Upper lobe of left lung (tissue), 6 donors: ENCODE data around the gene WNT2B. TPM values are rescaled to one million over a fixed set of nuclear protein-coding genes. Genes with fewer than 3 reads are reported as not detected.

Experiments used
- ATAC-seq, 2 donors: fragments of 200-7000 bp; cut with Tn5 transposase; one replicate each; pipeline ENCODE4 v1.9.1; 2022; ENCODE audit warnings: mild to moderate bottlenecking in 2 of 2, moderate library complexity in 2 of 2; ENCODE audit not compliant: low FRiP score in 2 of 2
- DNase-seq, 2 donors: peaks; one replicate each; pipeline ENCODE4 v3.0.0-alpha.2; 2019 to 2020
- H3K27ac ChIP-seq, 4 donors: fragments of 200-600 bp; sonication (generic); one replicate each; pipeline ENCODE4 v1.5.1; 2016 to 2019
- H3K27me3 ChIP-seq, 4 donors: fragments of 200-600 bp; sonication (generic); one replicate each; pipeline ENCODE4 v1.5.1; 2017 to 2019
- H3K36me3 ChIP-seq, 4 donors: fragments of 200-600 bp; sonication (generic); one replicate each; pipeline ENCODE4 v1.5.1; 2016 to 2019
- H3K4me1 ChIP-seq, 4 donors: fragments of 200-600 bp; sonication (generic); one replicate each; pipeline ENCODE4 v1.5.1; 2018 to 2019
- H3K4me3 ChIP-seq, 4 donors: fragments of 200-600 bp; sonication (generic); one replicate each; pipeline ENCODE4 v1.5.1; 2017 to 2019; ENCODE audit warnings: mild to moderate bottlenecking in 2 of 4, moderate library complexity in 1 of 4
- H3K9me3 ChIP-seq, 4 donors: fragments of 200-600 bp; sonication (generic); one replicate each; pipeline ENCODE4 v1.5.1; 2018 to 2019
- EP300 ChIP-seq, 4 donors: sonication (generic); formaldehyde crosslinking; IDR thresholded peaks; one replicate each; pipeline ENCODE4 v1.5.1; 2017; ENCODE audit warnings: antibody characterized with exemption in 4 of 4, control low read depth in 2 of 4
- POLR2A ChIP-seq, 4 donors: fragments of 450-650 bp; IDR thresholded peaks; one replicate each; pipeline ENCODE4 v1.5.1; 2016 to 2017; ENCODE audit warnings: antibody characterized with exemption in 4 of 4, mild to moderate bottlenecking in 2 of 4
- POLR2AphosphoS5 ChIP-seq, 2 donors: sonication (generic); formaldehyde crosslinking; IDR thresholded peaks; one replicate each; pipeline ENCODE4 v1.5.1; 2017; ENCODE audit warnings: antibody characterized with exemption in 2 of 2
- WGBS, 2 donors: methylation state at CpG; one replicate each; pipeline ENCODE4 v1.1.5; 2017 to 2018; 5-methylcytosine and 5-hydroxymethylcytosine counted together
- total RNA-seq, 6 donors: library from RNA; depleted of rRNA in 4 of 6; stranded (reverse); fragments of >200 nt in 4 of 6; gene quantifications; one replicate each; pipeline versions ENCODE4 v1.1.0 to v1.2.1, GENCODE V29; 2016 to 2021
- TF ChIP-seq, protein P1 (sequence below), 6 experiments: fragments of 450-650 bp in 4 of 6; fragments of 200-600 bp in 2 of 6; sonication (generic) in 2 of 6; IDR thresholded peaks; one replicate each; pipeline ENCODE4 v1.5.1; 2016 to 2019; ENCODE audit warnings: antibody characterized with exemption in 6 of 6
- donor health status: DM: no; HTN: no; CAD: no; lungs with moderate emphysema.
- donor health status: DM: no; HTN: yes; CAD: no; lungs with severe emphysema.

Gene WNT2B
- total RNA-seq, 6 donors from 2014 or later, result 4.5 to 19.9 (median 9.5) TPM

DNA sequence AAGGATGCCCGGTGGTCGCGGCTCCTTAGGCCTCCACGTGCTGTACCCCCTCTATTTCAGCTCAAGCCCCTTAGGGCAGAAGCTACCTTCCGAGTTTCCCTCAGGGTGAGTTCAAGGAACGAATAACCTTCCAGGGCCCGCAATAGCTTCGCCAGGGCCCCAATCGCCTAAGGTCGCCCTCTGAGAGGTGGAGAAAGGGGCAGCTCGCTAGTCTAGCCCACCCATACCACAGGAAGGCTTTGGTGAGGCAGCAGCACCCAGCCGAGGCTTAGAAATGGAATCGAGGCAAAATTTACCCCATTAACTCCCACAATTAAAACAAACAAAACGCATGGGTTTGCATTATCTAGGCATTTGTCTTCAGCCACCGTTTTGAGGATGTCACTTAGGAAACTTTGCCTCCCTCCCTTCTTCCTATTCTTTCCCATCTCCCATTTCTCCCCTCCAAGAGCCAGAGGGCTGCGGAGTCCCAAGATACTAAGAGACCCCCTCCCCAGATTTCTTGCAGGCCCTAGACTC, 954 bp downstream of the WNT2B start:
- H3K27ac ChIP-seq, result peak overlapping the region in 1 of 4 donors; percentile 61
- TF ChIP-seq, protein P1, sequence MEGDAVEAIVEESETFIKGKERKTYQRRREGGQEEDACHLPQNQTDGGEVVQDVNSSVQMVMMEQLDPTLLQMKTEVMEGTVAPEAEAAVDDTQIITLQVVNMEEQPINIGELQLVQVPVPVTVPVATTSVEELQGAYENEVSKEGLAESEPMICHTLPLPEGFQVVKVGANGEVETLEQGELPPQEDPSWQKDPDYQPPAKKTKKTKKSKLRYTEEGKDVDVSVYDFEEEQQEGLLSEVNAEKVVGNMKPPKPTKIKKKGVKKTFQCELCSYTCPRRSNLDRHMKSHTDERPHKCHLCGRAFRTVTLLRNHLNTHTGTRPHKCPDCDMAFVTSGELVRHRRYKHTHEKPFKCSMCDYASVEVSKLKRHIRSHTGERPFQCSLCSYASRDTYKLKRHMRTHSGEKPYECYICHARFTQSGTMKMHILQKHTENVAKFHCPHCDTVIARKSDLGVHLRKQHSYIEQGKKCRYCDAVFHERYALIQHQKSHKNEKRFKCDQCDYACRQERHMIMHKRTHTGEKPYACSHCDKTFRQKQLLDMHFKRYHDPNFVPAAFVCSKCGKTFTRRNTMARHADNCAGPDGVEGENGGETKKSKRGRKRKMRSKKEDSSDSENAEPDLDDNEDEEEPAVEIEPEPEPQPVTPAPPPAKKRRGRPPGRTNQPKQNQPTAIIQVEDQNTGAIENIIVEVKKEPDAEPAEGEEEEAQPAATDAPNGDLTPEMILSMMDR (IDR thresholded peaks at IDR 0.05), result no peak
- TF ChIP-seq EP300 (IDR thresholded peaks at IDR 0.05) (no peak), POLR2A (IDR thresholded peaks at IDR 0.05) (no peak), POLR2AphosphoS5 (IDR thresholded peaks at IDR 0.05) (no peak)
- no peak for DNase-seq
- H3K27me3 ChIP-seq, result peaks cover 0 to 21% (median 2%) of the 10 kb centered on the region in 4 donors
- no peaks in the 10 kb centered on the region for H3K9me3 ChIP-seq
- H3K36me3 ChIP-seq, result no peaks in the 10 kb centered on the region
- ATAC-seq, result no peak
- peak overlapping the region in 3 of 4 donors; percentile 51 to 62 (median 61) for H3K4me3 ChIP-seq
- H3K4me1 ChIP-seq, result peaks cover 16 to 40% (median 21%) of the 10 kb centered on the region in 4 donors
- 67 to 68% methylated on average over 7 to 16 of the region's 16 CpGs for WGBS, 2 donors

DNA sequence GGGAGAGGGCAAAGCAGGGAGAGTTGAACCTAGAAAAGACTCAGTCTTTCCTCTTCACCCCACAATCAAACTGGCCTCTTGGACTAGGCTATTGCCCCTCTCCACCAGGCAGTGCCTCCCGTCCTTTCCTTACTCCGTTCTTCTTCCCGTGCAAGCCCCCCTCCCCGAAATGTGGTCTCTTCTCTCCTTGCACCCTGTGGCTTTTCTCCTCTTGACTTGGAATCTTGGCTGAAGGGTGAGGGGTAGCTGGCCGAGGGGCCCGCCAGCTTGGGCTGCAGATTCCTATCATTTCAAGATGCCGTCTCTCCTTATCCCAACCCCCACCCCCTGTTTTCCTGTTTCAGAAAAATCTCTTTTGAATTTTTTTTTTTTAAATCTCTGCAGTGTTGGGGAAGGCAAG, 1.6 kb downstream of the WNT2B start:
- TF ChIP-seq POLR2A (IDR thresholded peaks at IDR 0.05) (no peak), POLR2AphosphoS5 (IDR thresholded peaks at IDR 0.05) (no peak), EP300 (IDR thresholded peaks at IDR 0.05) (no peak)
- TF ChIP-seq, protein P1 (IDR thresholded peaks at IDR 0.05), result no peak
- WGBS, 2 donors, result 74 to 81% methylated on average over 7 of the region's 7 CpGs

DNA sequence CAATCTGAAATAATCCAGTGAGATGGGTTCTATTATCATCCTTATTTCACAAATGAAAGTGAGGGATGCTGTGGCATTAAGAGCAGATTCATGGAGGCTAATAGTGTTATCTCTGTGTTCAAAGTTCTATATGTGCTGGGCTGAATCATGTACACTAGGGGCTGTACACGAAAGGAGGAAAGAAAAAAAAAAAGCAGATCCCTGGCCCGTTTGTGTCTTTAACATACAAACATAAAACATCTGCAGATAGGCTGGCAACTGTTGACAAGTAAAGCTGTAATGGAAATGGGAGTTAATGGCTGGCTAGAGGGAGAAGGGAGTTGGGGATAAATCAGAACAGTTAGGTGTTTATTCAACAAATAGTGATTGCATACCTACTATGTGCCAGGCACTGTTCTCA, 3.1 kb downstream of the WNT2B start:
- no peak for DNase-seq
- H3K27ac ChIP-seq, result peak overlapping the region in 3 of 4 donors; percentile 34 to 78 (median 58)

More for the DNA sequence above, 1.6 kb downstream of the WNT2B start:
- ATAC-seq, result no peak
- H3K9me3 ChIP-seq, result no peaks in the 10 kb centered on the region
- no peak overlapping the region for H3K4me3 ChIP-seq
- H3K27me3 ChIP-seq, result peaks cover 0 to 21% (median 2%) of the 10 kb centered on the region in 4 donors
- no peaks in the 10 kb centered on the region for H3K36me3 ChIP-seq
- peaks cover 16 to 42% (median 21%) of the 10 kb centered on the region in 4 donors for H3K4me1 ChIP-seq
- DNase-seq, result no peak
- peak overlapping the region in 1 of 4 donors; percentile 58 for H3K27ac ChIP-seq

DNA sequence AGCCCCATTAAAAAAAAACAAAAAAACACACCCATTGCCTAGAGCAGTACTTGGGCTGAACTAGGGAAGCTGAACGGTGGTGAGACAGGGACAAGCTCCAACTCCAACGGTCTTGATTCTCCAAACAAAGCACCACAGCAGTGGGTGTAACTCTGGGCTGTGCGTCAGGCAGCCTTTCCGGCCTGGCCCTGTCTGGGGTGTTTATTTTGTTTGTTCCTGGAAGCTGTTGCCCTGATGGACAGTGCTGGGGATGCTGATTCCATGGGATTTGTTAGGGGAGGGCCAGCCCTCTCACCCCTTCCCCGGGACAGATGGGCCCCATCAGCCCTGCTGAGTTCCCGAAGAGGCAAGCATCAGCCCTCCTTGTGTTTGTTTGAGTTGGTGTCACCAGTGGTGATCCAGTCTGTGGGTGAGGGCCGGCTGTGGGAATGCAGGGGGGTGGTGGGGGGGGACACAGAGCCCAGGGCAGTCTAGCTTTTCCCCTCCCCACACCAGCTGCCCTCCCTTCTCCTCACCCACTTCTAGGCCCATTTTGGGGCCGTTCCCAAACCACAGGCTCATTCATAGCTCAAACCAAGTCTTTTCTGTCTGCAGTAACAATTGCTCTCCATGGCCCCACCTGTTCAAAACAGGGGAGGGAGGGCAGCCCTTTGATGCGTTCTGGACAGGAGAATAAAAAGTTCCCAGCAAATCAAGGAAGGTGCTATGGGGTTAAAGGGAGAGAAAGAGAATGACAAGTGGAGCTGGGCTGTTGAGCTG, 4.5 kb downstream of the WNT2B start:
- H3K27me3 ChIP-seq, result peaks cover 0 to 15% (median 2%) of the 10 kb centered on the region in 4 donors
- TF ChIP-seq, protein P1 (IDR thresholded peaks at IDR 0.05), result no peak
- TF ChIP-seq EP300 (IDR thresholded peaks at IDR 0.05) (peak in 2 of 4 donors; percentile 49 to 80), POLR2AphosphoS5 (IDR thresholded peaks at IDR 0.05) (peak; percentile 77 to 83)
- ATAC-seq (peak; percentile 60 to 70), DNase-seq (peak in 1 of 2 donors; percentile 29)
- H3K4me1 ChIP-seq, result peaks cover 10 to 41% (median 12%) of the 10 kb centered on the region in 4 donors
- WGBS, 2 donors, result 41 to 46% methylated on average over 4 to 9 of the region's 9 CpGs
- no peaks in the 10 kb centered on the region for H3K9me3 ChIP-seq
- peak overlapping the region; percentile 34 to 78 (median 65) for H3K27ac ChIP-seq
- no peak overlapping the region for H3K4me3 ChIP-seq
- H3K36me3 ChIP-seq, result peaks cover 0 to 15% (median 0%) of the 10 kb centered on the region in 4 donors

More for the DNA sequence above, 3.1 kb downstream of the WNT2B start:
- ATAC-seq, result no peak
- Histone ChIP-seq H3K36me3 (peaks cover 0 to 2% (median 0%) of the 10 kb centered on the region in 4 donors), H3K9me3 (no peaks in the 10 kb centered on the region), H3K4me3 (no peak overlapping the region), H3K27me3 (peaks cover 0 to 21% (median 2%) of the 10 kb centered on the region in 4 donors), H3K4me1 (peaks cover 16 to 50% (median 21%) of the 10 kb centered on the region in 4 donors)
- TF ChIP-seq, protein P1 (IDR thresholded peaks at IDR 0.05), result no peak
- no peak for TF ChIP-seq EP300 (IDR thresholded peaks at IDR 0.05)
- TF ChIP-seq POLR2AphosphoS5 (IDR thresholded peaks at IDR 0.05), result no peak
- no peak for TF ChIP-seq POLR2A (IDR thresholded peaks at IDR 0.05)
- 34 to 55% methylated on average over 2 of the region's 2 CpGs for WGBS, 2 donors
